ENCODE measurements around the gene FLNC.

GRCh38 chr7:128840326-128841170 lies 10.3 kb downstream of the FLNC start:
- TF ChIP-seq POLR2A (IDR thresholded peaks at IDR 0.05; ENCODE audit: low read depth, low read length): no peak
- TF ChIP-seq TAF1 (IDR thresholded peaks at IDR 0.05; ENCODE audit: borderline replicate concordance, low read depth, low read length): no peak
